Dermis blood vessel endothelial cell (primary cell): ENCODE measurements around the gene FCMR. TPM values are rescaled to one million over a fixed set of nuclear protein-coding genes. Genes with fewer than 3 reads are reported as not detected.
A peak's percentile ranks its signal among the peaks of the same experiment; 100 is the strongest.

Experiments
- DNase-seq: peaks from one replicate; pipeline ENCODE4 v3.0.0; 2010
- total RNA-seq: library from RNA; depleted of rRNA; stranded (reverse); fragments of >200 nt; gene quantifications from 2 replicates; pipeline ENCODE4 v1.2.3, GENCODE V29; 2014

FCMR gene
- total RNA-seq = 0.17 TPM in 1 of 2 replicates, not detected in the other

GRCh38 chr1:206921772-206922265, at the start of gene FCMR:
Gene FCMR (minus strand): TSS chr1:206921941. CDS start chr1:206921854, 87 bp downstream.
- peak; percentile 24 for DNase-seq

GRCh38 chr1:206971029-206971655, 49.4 kb upstream of the FCMR start:
- no peak for DNase-seq

- DNase-seq = no peak
Observed at GRCh38 chr1:206970446-206970845, 48.7 kb upstream of the FCMR start, which contains the start of gene FCAMR. Gene FCAMR (minus strand): TSS chr1:206970460. CDS start chr1:206970125, 335 bp downstream.

- DNase-seq = no peak
Observed at GRCh38 chr1:206969090-206969489, 47.3 kb upstream of the FCMR start.

GRCh38 chr1:206967096-206967849, 45.5 kb upstream of the FCMR start:
- no peak for DNase-seq

GRCh38 chr1:206965781-206966180, 44.0 kb upstream of the FCMR start:
- DNase-seq = no peak

- DNase-seq = no peak
Observed at GRCh38 chr1:206963740-206964139, 42.0 kb upstream of the FCMR start.

- no peak for DNase-seq
Observed at GRCh38 chr1:206963119-206963712, 41.5 kb upstream of the FCMR start.

GRCh38 chr1:206962272-206962671, 40.5 kb upstream of the FCMR start:
- no peak for DNase-seq

GRCh38 chr1:206961668-206962067, 39.9 kb upstream of the FCMR start:
- DNase-seq = no peak

GRCh38 chr1:206960676-206961386, 39.1 kb upstream of the FCMR start:
- no peak for DNase-seq

GRCh38 chr1:206958144-206958543, 36.4 kb upstream of the FCMR start:
- no peak for DNase-seq

GRCh38 chr1:206957639-206958038, 35.9 kb upstream of the FCMR start:
- DNase-seq = no peak

- DNase-seq = no peak
Observed at GRCh38 chr1:206955476-206956451, 34.0 kb upstream of the FCMR start.

- DNase-seq = no peak
Observed at GRCh38 chr1:206954459-206955342, 33.0 kb upstream of the FCMR start.

GRCh38 chr1:206953626-206954025, 31.9 kb upstream of the FCMR start:
- no peak for DNase-seq

- no peak for DNase-seq
Observed at GRCh38 chr1:206953126-206953525, 31.4 kb upstream of the FCMR start.

GRCh38 chr1:206952171-206952570, 30.4 kb upstream of the FCMR start:
- DNase-seq = no peak

- no peak for DNase-seq
Observed at GRCh38 chr1:206951318-206952100, 29.8 kb upstream of the FCMR start.

GRCh38 chr1:206949641-206950040, 27.9 kb upstream of the FCMR start:
- DNase-seq = no peak
